Stimulated activated CD4-positive, alpha-beta T cell treated with anti-CD3 and anti-CD28 coated beads, TNF-alpha, amount 100 ng/mL, for 4 hours (primary cell): ENCODE measurements around the gene EME1.
"Not testable (repeated sequence)": the region's sequence is repeated elsewhere in the genome, so short reads cannot be mapped to it uniquely, and the experiment has no call there.

Source experiments
- DNase-seq, 3 experiments: peaks; one replicate each; pipeline ENCODE4 v3.0.0-alpha.2; 2020; ENCODE audit warnings: low read depth in 3 of 3

EME1 gene

DNA sequence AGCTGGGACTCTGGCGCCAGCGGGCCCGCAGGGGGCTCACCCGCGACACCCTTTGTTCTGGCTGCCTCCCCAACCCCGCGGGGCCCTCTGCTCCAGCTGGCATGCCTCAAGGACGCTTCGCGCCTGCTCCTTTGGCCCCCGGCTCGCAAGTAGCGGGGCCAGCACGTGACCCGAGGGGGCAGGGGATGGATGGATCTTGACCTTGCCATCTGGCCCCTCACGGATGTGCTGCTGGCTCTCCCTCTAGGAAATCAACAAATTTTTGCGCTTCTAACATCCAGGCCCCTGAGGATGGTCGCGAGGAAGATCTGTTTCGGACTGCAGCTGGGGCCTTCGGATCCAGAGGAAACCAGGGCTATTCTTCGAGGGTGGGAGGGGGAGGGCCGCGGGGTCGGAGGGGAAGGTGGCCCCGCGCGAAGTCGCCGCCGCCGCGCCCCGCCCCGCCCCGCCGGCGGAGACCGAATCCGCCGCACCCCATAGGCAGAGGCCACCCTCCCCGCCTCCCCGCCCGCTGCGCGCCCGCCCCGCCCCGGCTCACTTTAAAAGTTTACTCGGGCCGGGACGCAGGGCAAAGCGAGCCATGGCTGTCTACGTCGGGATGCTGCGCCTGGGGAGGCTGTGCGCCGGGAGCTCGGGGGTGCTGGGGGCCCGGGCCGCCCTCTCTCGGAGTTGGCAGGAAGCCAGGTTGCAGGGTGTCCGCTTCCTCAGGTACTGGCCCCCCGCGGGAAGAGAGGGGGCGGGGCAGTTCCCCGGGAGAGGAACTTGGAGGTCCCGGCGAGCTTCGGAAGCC lies 52.8 kb downstream of the EME1 start, which contains the start of gene ACSF2:
Gene ACSF2, plus strand, starts transcription at position 537 of the 790 bp plus-strand sequence. Its CDS starts 44 bp downstream, at position 581.
- DNase-seq: peak; percentile 32 to 57 (median 55)

DNA sequence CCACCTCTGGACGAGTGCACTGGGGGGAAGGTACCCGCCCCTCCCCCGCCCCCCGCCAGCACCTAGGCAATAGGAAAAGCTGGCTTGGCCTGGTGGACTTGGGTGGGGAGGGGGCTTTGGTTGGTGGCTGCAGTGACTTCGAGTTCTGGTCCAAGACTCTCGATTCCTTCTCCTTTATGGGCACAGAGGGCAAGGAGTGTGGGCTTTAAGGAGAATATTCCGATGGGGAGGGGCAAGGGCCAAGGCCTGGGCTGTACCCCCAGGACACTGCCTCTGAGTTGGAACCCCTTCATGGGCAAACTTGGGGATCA lies 53.4 kb downstream of the EME1 start:
- DNase-seq: no peak

DNA sequence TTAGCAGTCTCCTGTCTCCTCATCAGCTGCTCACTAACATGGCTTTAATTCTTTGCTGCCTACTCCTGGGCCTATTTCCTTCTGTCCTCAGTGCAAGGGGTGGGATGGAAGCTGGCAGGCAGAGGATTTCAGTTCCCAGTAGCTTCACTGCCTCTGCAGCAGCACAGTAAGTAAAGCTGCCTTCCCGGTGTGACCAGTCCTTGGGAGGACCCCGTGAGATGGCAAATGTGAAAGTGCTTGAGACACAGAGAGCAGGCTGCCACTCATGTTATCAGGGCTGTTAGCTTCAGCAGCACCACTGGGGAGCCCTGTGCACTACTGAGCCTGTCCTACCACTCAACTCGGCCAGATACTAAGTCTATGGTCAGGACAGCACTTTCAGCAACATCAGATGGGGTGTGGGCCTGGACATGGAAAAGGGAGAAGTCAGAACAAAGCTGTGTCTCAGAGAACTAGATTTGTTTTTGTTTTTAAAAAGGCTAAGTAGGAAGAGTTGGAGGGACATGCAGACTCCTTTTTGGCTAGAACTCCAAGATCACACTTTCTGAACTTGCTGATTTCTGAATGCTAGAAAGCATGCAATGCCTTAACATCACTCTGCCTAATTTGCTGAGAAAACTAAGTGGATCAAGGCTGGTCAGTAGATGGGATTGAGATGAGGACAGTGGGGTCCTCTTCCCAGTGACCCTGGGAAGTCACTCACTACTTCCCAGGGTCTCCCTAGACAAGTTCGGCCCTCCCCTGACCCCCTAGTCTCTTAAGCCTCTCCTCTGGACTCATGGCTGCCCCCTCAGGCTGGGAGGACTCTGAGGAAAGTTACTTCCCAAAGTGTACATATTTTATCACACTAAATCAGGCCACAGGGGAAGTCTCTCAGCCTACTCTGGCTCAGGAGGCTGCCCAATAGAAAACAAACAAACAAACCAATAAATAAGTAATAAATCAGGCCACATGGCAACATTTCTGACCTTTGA lies 54.1 kb downstream of the EME1 start:
- DNase-seq: no peak

DNA sequence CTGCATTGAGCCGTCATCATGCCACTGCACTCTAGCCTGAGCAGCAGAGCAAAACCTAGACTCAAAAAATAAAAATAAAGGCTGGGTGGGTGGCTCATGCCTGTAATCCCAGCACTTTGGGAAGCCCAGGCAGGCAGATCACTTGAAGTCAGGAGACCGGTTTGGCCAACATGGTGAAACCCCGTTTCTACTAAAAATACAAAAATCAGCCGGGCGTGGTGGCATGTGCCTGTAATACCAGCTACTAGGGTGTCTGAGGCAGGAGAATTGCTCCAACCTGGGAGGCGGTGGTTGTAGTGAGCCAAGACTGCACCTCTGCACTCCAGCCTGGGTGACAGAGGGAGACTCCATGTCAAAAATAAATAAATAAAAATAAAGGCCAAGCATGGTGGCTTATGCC lies 55.1 kb downstream of the EME1 start:
- DNase-seq: not testable (repeated sequence)

DNA sequence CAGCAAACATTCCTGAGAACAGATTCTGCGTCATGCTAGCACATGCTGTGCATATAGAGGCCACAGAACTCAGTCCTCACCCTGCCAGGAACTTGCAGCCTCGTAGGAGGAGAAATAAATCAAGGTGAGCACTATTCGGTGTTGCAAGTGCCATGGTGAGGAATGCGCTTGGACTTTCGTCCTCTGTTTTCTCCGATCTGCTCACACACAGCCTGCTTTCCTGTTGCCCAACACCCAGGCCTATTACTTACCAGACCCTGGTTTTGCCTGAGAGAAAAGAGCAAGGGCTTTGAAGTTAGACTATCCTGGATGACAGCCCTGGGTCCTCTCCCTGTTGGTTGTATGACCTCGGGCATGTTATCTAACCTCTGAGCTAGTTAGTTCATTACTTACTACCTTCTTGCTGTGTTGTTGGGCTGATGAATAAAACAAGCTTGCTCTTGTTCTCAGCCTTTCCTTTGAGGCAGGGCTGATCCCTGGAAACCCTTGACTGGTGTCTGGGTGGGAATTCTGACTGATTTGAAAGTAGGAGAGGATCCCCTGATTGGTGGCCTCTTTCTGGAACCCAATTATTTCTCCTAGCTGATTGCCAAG lies 55.9 kb downstream of the EME1 start:
- DNase-seq: no peak

DNA sequence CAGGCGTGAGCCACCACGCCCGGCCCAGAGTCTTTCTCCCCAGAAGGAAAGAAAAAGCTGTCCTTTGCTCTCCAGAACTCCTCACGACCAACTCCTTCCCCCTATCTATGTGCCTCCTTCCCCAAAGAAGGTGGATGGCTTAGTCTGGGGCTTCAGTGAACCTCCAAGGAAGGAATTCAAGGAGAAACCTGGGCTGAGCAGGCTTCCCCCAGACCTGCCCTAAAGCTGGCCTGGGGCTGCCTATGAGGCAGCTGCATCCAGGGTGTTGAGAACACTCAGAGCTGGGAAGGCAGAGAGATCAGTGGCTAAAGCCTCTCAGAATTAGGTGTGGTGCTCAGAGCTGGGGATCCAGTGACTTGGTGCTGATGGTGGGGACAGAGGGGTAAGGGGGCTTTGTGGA lies 56.8 kb downstream of the EME1 start:
- DNase-seq: no peak
